T-helper 1 cell (primary cell): ENCODE measurements around the gene HOMER1.
"Not testable (repeated sequence)": the region's sequence is repeated elsewhere in the genome, so short reads cannot be mapped to it uniquely, and the experiment has no call there.

ENCODE experiments used
- DNase-seq, 5 donors: peaks; one replicate each; pipeline ENCODE4 v3.0.0-alpha.2; 2012 to 2020

Gene HOMER1

DNA sequence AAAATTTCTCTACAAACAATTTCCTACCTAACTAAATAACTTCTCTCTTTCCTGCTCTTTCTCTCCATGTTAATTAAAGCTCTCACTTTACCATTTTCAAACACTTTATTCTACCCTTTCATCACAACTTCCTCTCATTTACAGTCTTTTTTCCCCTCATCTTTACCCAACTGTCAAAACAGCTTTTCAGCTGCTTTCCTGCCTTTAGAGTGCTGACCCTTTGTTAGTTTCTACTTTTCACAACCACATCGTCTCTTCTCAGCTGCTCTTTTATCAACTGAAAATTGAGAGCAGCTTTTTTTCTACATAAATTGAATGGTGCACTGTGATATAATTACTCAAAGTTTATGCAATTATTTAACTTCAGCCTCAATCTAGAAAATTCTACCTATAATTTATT lies 3.1 kb upstream of the HOMER1 start:
- DNase-seq: no peak

- DNase-seq: not testable (repeated sequence)
Measured at GRCh38 chr5:79516331-79516730, 2.4 kb upstream of the HOMER1 start.

DNA sequence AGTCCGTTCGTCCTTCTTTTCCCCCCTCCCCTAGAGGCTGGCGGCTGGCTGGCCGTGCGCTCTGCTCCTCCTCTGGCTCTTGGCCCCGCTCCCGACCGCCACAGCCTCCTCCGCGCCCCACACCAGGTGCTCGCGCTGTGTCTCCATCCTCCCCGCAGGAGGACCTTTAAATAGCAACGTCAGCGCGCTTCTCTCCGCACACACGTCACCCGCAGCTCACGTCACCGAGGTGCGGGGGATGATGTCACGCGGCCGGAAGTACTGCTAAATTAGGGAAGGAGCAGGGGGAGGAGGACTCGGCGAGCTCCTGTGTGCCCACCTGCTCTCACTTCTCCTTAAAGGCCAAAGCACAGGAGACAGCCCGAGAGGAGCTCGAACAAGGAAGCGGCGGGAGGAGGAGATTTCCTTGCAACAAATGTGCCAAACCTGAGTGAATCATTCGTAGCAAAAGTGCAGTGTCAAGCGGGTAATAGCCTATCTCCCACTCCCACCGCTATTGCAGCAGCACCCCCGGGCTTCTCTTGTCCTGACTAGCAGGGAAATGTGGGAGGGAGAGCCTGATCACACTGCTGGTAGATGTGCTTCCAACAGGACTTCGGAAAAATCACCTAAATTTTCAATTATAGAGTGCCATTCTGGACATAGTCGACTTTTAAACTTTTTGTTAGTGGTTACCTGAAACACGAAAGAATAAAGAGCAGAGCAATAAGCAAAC lies 614 bp upstream of the HOMER1 start:
- peak; percentile 76 to 94 (median 85) for DNase-seq

DNA sequence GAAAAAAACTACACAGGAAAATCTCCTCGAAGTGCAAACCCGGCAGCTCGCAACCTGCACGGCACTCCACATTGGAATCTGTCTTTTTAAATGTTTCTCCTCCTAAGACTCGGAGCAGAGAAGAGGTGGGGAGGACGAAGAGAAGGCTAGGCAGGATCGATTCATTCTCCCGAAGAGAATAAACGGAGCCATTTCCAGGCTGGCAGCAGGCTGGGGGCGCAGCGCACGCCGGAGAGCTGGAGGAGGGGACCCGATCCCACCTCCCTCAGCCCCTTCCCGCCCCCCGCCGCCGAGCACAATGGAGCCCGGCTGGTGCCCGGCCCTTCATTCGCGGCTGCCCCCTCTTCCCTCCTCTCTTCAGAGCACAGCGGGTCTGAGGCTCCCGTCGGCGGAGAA lies 628 bp downstream of the HOMER1 start:
- peak in 1 of 5 donors; percentile 15 for DNase-seq

DNA sequence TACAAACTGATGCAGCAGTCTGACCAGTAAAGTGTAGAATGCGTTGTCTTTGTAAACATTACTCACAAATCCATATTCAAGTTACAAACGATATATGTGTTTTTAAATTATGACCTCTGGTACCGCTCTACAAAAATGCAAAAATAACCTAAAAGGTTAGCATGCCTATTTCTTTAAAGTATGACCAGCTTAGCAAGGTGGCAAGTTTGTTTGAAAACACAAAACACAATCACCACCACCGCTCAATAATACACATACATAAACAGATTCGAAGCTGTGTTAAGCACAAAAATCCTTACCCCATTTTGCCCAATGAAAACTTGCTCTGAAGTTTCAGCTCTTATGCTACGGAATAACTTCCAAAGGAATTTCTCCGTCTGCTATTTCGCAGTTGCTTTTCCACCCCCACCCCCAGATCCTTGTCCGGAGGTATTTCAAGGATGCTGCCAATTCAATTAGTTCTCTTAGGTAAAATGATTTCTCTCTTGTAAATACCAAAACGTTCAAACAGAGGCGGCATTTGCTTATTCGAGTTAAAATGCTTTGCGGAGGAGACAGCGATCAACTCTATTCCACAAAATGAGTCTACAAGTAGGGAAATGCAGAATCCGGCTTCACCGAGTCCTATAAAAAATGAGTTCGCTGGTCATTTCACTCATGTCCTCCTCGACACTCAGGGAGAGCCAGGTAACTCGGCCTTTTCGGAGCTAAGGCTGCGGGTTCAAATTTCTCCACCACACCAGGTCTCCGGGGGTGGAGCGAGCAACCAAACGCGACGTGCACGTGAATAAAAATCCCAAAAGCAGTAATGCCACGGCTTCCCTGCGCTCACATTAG lies 1.2 kb downstream of the HOMER1 start:
- DNase-seq: no peak

- no peak for DNase-seq
Measured at GRCh38 chr5:79512049-79512448, 1.9 kb downstream of the HOMER1 start.

GRCh38 chr5:79510638-79511037 lies 3.3 kb downstream of the HOMER1 start:
- DNase-seq: no peak

- DNase-seq: no peak
Measured at GRCh38 chr5:79509244-79509885, 4.6 kb downstream of the HOMER1 start.

GRCh38 chr5:79508794-79509193 lies 5.1 kb downstream of the HOMER1 start:
- DNase-seq: no peak

GRCh38 chr5:79508354-79508753 lies 5.6 kb downstream of the HOMER1 start:
- no peak for DNase-seq

DNA sequence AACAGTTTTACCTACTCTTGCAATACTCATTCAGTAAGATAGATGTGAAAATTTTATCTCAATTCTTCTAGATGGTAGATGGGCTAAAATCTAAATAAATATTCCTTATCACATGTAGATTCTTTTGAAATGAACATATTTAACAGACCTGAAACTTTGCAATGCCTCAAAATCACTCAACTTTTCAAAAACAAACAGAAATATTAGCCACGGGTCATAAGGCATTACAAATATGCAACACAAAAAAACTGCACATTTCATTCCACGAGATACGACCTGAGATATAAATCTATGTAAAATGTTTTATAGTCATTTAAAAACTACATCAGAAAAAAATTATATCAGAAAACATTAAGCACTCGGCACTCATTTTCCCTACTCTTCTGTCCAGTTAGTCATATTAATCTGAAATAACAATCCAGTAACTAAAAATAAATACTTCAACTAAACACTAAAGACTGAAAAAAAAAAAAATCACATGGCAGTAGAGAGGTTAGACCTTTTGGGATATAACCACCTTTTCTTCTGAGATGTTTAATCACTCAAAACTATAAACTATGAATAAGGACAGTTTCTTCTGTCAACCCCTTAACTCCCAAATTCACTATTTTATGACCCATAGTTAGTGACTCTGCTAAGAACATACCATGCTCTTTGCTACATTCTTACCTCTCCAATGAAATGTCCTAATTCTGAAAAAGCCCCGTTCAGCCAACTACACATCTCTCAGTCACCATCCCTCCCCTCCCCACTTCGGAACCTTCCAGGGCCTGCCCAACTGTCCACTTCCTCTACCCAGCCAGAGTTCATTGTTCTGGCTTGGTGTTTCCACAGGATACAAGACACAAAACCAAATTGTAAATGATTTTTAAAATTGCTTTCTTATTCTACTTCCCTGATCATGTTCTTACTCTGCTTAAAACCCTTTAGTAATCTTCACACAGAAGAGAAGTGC lies 6.4 kb downstream of the HOMER1 start:
- no peak for DNase-seq

DNA sequence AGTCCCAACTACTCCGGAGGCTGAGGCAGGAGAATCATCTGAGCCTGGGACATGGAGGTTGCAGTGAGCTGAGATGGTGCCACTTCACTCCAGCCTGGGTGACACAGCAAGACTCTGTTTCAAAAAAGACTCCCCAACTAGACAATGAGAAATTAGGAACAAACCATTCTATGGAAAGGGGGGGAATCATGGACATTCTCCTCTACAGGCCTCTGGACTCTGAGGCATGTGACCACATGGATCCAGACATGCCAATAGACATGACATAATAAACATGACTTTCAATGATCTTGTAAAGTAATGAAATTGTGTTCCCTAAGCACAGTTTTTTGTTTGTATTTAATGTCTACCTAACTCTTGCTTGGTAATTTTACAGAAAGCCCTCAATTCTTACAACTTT lies 8.8 kb downstream of the HOMER1 start:
- no peak for DNase-seq

DNA sequence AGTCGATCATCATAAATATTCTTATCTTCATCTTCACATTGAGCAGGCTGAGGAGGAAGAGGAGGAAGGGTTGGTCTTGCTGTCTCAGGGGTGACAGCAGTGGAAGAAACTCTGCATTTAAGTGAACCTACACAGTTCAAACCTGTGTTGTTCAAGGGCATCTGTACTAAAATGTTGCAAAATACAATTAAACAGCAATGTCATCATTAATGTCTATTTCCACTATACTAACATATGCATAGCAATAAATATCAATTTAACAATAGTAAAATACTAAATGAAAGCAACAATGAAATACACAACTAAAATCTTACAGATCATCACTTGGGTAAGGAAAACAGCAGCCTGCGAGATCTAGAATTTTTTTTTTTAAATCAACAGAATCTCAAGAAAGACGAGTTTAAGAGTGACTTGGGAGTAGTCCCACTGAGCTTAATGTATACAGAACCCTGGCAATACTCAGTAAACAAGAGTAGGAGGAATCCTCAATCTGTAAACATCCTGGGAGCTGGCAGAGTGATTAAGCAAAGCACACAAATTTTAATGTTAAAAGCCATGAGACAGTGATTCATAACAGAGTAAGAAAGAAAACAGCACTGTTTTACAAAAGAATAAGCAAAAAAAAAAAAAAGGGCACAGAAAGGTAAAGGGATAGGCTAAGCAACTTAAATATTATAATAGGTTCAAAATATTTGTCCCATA lies 10.0 kb downstream of the HOMER1 start:
- DNase-seq: no peak

DNA sequence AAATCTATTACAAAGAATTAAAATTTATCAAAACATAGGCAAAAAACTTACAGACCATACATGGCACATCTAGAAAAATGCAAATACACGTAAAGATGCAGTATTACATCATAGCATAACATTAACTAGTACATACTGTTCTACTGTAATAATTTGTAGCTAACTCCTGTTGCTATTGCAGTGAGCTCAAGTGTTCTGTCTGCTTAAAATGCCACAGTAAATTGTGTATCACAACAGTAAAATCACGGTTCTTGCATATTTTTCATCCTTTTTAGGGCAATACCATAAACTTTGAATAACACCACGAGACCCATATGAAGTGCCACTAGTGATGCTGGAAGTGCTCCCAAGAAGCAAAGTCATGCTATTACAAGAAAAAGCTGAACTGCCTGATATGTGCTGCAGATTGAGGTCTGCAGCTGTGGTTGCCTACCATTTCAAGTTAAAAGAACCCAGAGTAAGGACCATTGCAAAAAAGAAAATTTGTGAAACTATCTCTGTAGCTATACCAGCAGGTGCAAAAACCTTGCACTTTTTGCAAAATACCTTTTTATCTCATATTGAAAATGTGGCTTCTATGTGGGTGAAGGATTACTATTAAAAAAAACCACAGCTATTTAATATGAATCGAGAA lies 14.2 kb downstream of the HOMER1 start:
- DNase-seq: no peak

GRCh38 chr5:79495311-79495710 lies 18.6 kb downstream of the HOMER1 start:
- no peak for DNase-seq

DNA sequence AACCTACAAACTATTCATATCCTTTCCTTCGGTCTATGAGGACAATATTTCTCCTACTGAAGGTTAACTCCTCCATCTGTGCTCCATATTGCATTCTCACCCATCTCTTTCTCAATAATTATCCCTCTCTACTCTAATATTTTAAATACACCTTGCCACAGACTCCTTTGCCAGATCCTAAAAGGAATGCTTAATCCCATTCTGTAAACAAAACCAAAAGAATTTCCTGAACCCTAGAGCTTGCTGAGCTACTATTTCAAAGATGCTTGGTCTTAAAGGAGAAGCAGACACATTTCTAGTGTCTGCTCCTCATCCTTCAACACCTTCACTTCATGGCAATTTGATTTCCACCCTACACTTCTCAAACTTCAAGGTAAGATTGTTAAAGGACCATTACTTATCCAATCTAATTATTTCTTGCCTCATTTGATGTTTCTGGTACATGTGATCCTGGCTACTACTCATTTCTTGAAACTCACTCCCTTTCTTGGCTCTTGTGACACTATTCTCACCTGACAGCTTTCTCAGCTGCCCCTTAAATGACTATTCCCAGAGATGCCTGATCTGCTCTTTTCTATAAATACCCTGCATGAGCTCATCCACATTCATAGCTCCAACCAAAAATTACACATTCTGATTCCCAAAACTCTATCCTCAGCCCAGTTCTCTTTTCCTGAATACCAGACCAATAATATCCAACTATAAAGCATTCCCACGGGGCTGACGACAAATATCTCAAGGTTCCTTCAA lies 20.2 kb downstream of the HOMER1 start:
- no peak for DNase-seq

DNA sequence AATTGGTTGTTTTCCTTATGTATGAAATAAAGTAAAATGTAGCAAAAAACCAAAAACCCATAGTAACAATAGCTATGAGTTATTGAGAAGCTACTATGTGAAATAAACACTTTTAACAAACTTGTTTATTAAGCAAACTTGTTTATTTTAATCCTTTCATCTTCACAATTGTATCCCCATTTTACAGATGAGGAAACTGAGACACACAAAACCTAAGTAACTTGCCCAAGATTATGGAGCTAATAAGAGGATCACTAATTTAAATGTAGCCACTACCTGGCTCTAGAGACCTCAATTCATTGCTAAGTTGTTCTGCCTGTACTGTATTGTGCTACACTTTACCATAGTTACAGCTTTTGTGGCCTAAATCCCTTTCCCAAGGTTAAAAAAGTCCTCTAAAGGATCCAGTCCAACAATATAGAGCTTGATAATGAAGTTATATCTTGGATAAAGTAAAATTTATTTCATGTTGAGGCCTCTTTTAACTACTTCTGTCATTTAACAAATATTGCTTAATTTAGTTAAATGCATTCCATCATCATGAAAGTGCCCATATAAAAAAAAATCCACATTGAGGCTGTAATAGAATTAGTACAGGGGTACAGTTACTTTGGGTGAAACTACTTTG lies 22.1 kb downstream of the HOMER1 start:
- no peak for DNase-seq

GRCh38 chr5:79490323-79490936 lies 23.5 kb downstream of the HOMER1 start:
- no peak for DNase-seq

- no peak for DNase-seq
Measured at GRCh38 chr5:79489773-79490172, 24.2 kb downstream of the HOMER1 start.

- no peak for DNase-seq
Measured at GRCh38 chr5:79488775-79489174, 25.2 kb downstream of the HOMER1 start.
